ENCODE data around the gene REST. TPM values are rescaled to one million over a fixed set of nuclear protein-coding genes. Genes with fewer than 3 reads are reported as not detected.

Gene REST
- total and polyA plus RNA-seq, 11 donors = 4.4 to 41.6 (median 26.8) TPM

DNA sequence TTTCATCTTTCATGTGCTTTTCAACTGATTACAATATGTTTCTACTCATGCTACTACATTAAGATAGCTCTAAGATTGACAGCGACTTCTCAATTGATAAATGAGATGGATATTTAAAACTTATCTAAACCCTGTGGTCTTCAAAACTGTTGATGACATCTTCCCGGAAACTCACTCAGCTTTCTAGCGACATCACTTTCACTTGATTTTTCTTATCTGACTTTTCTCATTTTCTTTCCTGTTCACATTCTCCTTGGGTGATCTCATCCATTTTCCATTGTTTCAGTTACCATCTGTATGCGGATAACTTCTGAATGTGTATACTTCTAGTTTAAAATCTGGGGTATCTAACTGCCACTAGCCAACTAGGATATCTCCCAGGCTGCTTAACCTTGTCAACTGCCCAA, 74.1 kb downstream of the REST start:
- ATAC-seq (no peak), DNase-seq (no peak)
- Histone ChIP-seq H3K4me1 (peaks cover 0 to 56% (median 39%) of the 10 kb centered on the region in 12 donors), H3K36me3 (peaks cover 0 to 32% (median 14%) of the 10 kb centered on the region in 9 donors), H3K9me3 (no peaks in the 10 kb centered on the region), H3K27me3 (no peaks in the 10 kb centered on the region), H3K27ac (peak overlapping the region in 2 of 12 donors; percentile 9 to 15), H3K4me3 (peak overlapping the region in 1 of 12 donors; percentile 6)
- 28 to 41% (median 31%) methylated on average over 4 of the region's 4 CpGs for WGBS, 4 donors
- TF ChIP-seq, protein P1, sequence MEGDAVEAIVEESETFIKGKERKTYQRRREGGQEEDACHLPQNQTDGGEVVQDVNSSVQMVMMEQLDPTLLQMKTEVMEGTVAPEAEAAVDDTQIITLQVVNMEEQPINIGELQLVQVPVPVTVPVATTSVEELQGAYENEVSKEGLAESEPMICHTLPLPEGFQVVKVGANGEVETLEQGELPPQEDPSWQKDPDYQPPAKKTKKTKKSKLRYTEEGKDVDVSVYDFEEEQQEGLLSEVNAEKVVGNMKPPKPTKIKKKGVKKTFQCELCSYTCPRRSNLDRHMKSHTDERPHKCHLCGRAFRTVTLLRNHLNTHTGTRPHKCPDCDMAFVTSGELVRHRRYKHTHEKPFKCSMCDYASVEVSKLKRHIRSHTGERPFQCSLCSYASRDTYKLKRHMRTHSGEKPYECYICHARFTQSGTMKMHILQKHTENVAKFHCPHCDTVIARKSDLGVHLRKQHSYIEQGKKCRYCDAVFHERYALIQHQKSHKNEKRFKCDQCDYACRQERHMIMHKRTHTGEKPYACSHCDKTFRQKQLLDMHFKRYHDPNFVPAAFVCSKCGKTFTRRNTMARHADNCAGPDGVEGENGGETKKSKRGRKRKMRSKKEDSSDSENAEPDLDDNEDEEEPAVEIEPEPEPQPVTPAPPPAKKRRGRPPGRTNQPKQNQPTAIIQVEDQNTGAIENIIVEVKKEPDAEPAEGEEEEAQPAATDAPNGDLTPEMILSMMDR (IDR thresholded peaks at IDR 0.05) = no peak
- no peak for TF ChIP-seq POLR2A (IDR thresholded peaks at IDR 0.05)
- intact Hi-C loops (cut with DNase I) = no loop called here

DNA sequence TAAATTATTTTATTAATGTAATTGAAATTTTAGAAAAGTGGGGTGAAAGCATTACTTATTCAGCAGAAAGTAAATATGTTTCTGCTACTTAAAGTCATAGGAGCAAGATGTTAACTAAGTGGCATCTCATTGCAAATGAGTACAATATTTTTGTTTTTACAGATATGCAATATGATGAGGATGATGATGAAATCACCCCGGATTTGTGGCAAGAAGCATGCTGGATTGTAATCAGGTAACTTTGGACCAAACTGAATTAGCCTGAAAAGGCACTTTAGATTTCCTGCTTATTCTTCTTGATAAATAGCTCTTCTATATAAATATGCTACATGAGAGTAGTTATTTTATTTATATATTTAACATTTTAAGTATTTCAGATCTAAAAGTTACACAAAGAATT, 78.5 kb downstream of the REST start:
- intact Hi-C loops (cut with DNase I) = no loop called here
- Histone ChIP-seq H3K27me3 (no peaks in the 10 kb centered on the region), H3K4me3 (no peak overlapping the region), H3K36me3 (peaks cover 0 to 76% (median 56%) of the 10 kb centered on the region in 9 donors), H3K9me3 (no peaks in the 10 kb centered on the region), H3K27ac (no peak overlapping the region), H3K4me1 (peaks cover 0 to 46% (median 20%) of the 10 kb centered on the region in 12 donors)
- TF ChIP-seq, protein P1 (IDR thresholded peaks at IDR 0.05) = no peak
- TF ChIP-seq POLR2A (IDR thresholded peaks at IDR 0.05) = no peak
- no peak for ATAC-seq
- 93 to 97% (median 96%) methylated on average over 1 of the region's 1 CpG for WGBS, 4 donors
- no peak for DNase-seq

DNA sequence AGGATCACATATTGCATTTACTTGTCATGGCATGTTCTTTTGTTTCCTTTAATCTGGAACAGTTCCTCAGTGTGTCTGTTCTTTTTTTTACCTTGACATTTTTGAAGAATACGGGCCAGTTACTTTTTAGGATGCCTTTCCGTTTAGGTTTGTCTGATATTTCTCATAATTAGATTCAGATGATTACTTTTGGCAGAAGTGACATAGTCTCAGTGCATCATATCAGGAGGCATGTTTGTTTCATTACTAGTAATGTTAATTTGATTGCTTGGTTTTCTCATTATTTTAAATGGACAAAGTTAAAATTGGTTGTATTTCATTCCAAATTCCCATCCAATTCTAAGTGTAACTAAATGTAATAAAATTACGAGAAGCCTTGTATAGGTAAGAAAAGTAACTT, 79.3 kb downstream of the REST start:
- 90 to 94% (median 94%) methylated on average over 3 of the region's 3 CpGs for WGBS, 4 donors
- H3K36me3 ChIP-seq = peaks cover 0 to 83% (median 63%) of the 10 kb centered on the region in 9 donors
- no peak overlapping the region for H3K4me3 ChIP-seq
- DNase-seq (no peak), ATAC-seq (no peak)
- H3K9me3 ChIP-seq = no peaks in the 10 kb centered on the region
- no peak overlapping the region for H3K27ac ChIP-seq
- TF ChIP-seq POLR2A (IDR thresholded peaks at IDR 0.05) = no peak
- TF ChIP-seq, protein P1 (IDR thresholded peaks at IDR 0.05) = no peak
- intact Hi-C loops (cut with DNase I) = no loop called here
- H3K4me1 ChIP-seq = peaks cover 0 to 39% (median 12%) of the 10 kb centered on the region in 12 donors
- H3K27me3 ChIP-seq = no peaks in the 10 kb centered on the region

DNA sequence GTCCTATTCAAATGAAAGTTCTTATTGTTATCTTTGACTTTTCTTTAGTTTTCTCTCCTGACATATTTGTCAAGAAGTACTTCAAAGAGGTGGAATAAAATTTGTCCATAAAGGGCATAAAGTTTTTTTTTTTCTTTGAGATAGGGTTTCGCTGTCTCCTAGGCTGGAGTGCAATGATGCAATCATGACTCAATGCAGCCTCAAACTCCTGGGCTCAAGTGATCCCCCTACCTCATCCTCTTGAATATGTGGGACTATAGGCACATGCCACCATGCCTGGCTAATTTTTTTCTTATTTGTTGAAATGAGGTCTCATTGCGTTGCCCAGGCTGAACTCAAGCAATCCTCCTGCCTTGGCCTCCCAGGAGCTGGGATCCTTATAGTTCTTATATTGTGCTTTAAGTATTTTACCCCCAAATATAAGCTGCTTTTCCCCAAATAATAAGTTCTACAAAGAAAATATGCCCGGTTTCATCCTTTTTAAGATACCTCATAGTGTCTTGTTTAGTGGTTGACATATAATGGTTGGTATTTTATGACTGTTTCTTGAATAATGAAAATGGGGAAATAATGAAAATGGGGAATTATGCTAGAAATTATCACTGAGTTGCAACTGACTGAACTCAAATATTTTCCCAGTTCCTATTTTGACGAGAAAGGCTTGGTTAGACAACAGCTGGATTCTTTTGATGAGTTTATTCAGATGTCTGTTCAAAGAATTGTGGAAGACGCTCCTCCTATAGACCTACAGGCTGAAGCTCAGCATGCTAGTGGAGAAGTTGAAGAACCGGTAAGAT, 82.6 kb downstream of the REST start:
- WGBS, 4 donors = 93 to 95% (median 94%) methylated on average over 6 of the region's 6 CpGs
- intact Hi-C loops (cut with DNase I) = no loop called here
- no peak for DNase-seq
- no peaks in the 10 kb centered on the region for H3K27me3 ChIP-seq
- H3K9me3 ChIP-seq = no peaks in the 10 kb centered on the region
- H3K4me3 ChIP-seq = no peak overlapping the region
- H3K27ac ChIP-seq = peak overlapping the region in 1 of 12 donors; percentile 30
- peaks cover 0 to 97% (median 94%) of the 10 kb centered on the region in 9 donors for H3K36me3 ChIP-seq
- H3K4me1 ChIP-seq = peaks cover 3 to 20% (median 5%) of the 10 kb centered on the region in 12 donors
- no peak for TF ChIP-seq POLR2A (IDR thresholded peaks at IDR 0.05)
- TF ChIP-seq, protein P1 (IDR thresholded peaks at IDR 0.05) = no peak
- ATAC-seq = no peak

Measured in heart left ventricle (tissue), 16 donors.